ENCODE data around the gene TTYH3. TPM values are rescaled to one million over a fixed set of nuclear protein-coding genes. Genes with fewer than 3 reads are reported as not detected.
"Not testable (repeated sequence)": the region's sequence is repeated elsewhere in the genome, so short reads cannot be mapped to it uniquely, and the experiment has no call there.

TTYH3 gene
- total RNA-seq, 2 donors from 2014 or later: 145 to 152 TPM

DNA sequence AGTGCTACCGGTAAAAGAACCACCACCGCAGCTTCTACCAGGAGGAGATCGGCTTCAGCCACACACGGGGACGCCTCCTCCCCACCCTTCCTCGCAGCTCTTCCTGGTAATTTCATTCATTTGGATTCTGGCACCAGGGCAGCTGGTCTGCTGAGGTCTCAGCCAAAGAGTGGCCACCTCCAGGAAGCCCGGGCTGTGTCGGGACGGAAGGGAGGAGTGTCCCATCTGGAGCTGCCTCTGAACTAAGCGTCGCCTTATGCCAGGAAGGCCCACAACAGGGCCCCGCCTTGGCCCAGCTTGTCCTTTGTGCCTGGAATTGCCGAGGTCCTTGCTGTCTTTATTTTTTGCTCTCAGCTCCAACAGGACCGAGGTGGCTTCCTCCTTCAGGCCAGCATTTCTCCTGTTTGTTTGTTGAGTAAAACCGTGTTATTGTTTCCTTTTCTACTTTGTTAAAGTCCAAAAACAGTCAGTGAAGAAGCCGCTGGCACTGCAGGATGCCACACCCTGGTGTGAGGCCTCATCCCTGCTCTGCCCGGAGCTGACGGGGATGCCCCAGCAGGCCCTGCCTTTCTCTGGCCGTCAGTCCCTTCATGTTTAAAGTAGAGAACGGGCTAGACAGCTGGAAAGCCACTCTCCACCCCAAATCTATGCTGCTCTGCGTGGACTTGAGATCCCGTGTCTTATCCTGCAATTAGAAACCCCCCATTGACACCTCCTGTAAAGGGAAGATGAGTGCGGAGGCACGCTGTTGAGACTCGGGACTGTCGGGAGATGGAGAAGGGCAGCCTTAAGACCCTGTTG, 24.5 kb upstream of the TTYH3 start:
- no peak for TF ChIP-seq CTCF (conservative IDR thresholded peaks at IDR 0.05)
- no peaks in the 10 kb centered on the region for H3K9me3 ChIP-seq (ENCODE audit: control insufficient read depth, low read length)
- peak overlapping the region; percentile 47 for H3K27ac ChIP-seq (ENCODE audit: low read depth, low read length)
- H3K4me1 ChIP-seq (ENCODE audit: control insufficient read depth, insufficient read depth, low read length): peaks cover 12% of the 10 kb centered on the region
- no peak for DNase-seq
- Mint-ChIP-seq H3K4me1 (peaks cover 34% of the 10 kb centered on the region), H3K27me3 (ENCODE audit: insufficient read depth) (no peaks in the 10 kb centered on the region), H3K4me3 (no peak overlapping the region), H3K36me3 (ENCODE audit: low read depth) (no peaks in the 10 kb centered on the region), H3K9me3 (no peaks in the 10 kb centered on the region), H3K27ac (no peak overlapping the region)
- H3K9ac ChIP-seq (ENCODE audit: extremely low read depth, low read length, poor library complexity, severe bottlenecking): no peak overlapping the region
- no peaks in the 10 kb centered on the region for H3K27me3 ChIP-seq (ENCODE audit: control insufficient read depth, insufficient read depth, low read length, poor library complexity, severe bottlenecking)
- H3K36me3 ChIP-seq (ENCODE audit: control insufficient read depth, insufficient read depth, low read length): no peaks in the 10 kb centered on the region
- 82 to 84% methylated on average over 22 to 26 of the region's 26 CpGs for WGBS, 2 experiments (ENCODE audit: insufficient coverage in 1 of 2, insufficient read length in 1 of 2)
- no peak overlapping the region for H3K4me3 ChIP-seq (ENCODE audit: low read length)

GRCh38 chr7:2607923-2608904, 23.6 kb upstream of the TTYH3 start:
- H3K9ac ChIP-seq (ENCODE audit: extremely low read depth, low read length, poor library complexity, severe bottlenecking): no peak overlapping the region
- H3K9me3 Mint-ChIP-seq: no peaks in the 10 kb centered on the region
- peak overlapping the region; percentile 26 for H3K27ac ChIP-seq (ENCODE audit: low read depth, low read length)
- no peaks in the 10 kb centered on the region for H3K36me3 ChIP-seq (ENCODE audit: control insufficient read depth, insufficient read depth, low read length)
- no peaks in the 10 kb centered on the region for H3K36me3 Mint-ChIP-seq (ENCODE audit: low read depth)
- no peaks in the 10 kb centered on the region for H3K9me3 ChIP-seq (ENCODE audit: control insufficient read depth, low read length)
- H3K27ac Mint-ChIP-seq: no peak overlapping the region
- H3K4me1 Mint-ChIP-seq: peaks cover 40% of the 10 kb centered on the region
- no peak for TF ChIP-seq CTCF (conservative IDR thresholded peaks at IDR 0.05)
- no peak overlapping the region for H3K4me3 ChIP-seq (ENCODE audit: low read length)
- WGBS, 2 experiments (ENCODE audit: insufficient coverage in 1 of 2, insufficient read length in 1 of 2): 87 to 88% methylated on average over 29 to 37 of the region's 37 CpGs
- no peak for DNase-seq
- H3K4me1 ChIP-seq (ENCODE audit: control insufficient read depth, insufficient read depth, low read length): peaks cover 12% of the 10 kb centered on the region
- no peaks in the 10 kb centered on the region for H3K27me3 Mint-ChIP-seq (ENCODE audit: insufficient read depth)
- no peak overlapping the region for H3K4me3 Mint-ChIP-seq
- no peaks in the 10 kb centered on the region for H3K27me3 ChIP-seq (ENCODE audit: control insufficient read depth, insufficient read depth, low read length, poor library complexity, severe bottlenecking)

- no peaks in the 10 kb centered on the region for H3K27me3 ChIP-seq (ENCODE audit: control insufficient read depth, insufficient read depth, low read length, poor library complexity, severe bottlenecking)
- no peak overlapping the region for H3K27ac ChIP-seq (ENCODE audit: low read depth, low read length)
- Mint-ChIP-seq H3K36me3 (ENCODE audit: low read depth) (no peaks in the 10 kb centered on the region), H3K4me3 (no peak overlapping the region), H3K4me1 (peaks cover 44% of the 10 kb centered on the region), H3K27me3 (ENCODE audit: insufficient read depth) (no peaks in the 10 kb centered on the region), H3K27ac (no peak overlapping the region), H3K9me3 (no peaks in the 10 kb centered on the region)
- TF ChIP-seq CTCF (conservative IDR thresholded peaks at IDR 0.05): peak; percentile 72
- H3K36me3 ChIP-seq (ENCODE audit: control insufficient read depth, insufficient read depth, low read length): no peaks in the 10 kb centered on the region
- peaks cover 12% of the 10 kb centered on the region for H3K4me1 ChIP-seq (ENCODE audit: control insufficient read depth, insufficient read depth, low read length)
- WGBS, 2 experiments (ENCODE audit: insufficient coverage in 1 of 2, insufficient read length in 1 of 2): 86 to 94% methylated on average over 9 to 14 of the region's 14 CpGs
- no peak overlapping the region for H3K9ac ChIP-seq (ENCODE audit: extremely low read depth, low read length, poor library complexity, severe bottlenecking)
- no peak overlapping the region for H3K4me3 ChIP-seq (ENCODE audit: low read length)
- no peaks in the 10 kb centered on the region for H3K9me3 ChIP-seq (ENCODE audit: control insufficient read depth, low read length)
- peak; percentile 85 for DNase-seq
These were observed 22.8 kb upstream of the TTYH3 start for GRCh38 chr7:2608921-2609411.

- not testable (repeated sequence) for H3K27me3 Mint-ChIP-seq (ENCODE audit: insufficient read depth); H3K4me3 Mint-ChIP-seq; H3K9me3 Mint-ChIP-seq; H3K36me3 Mint-ChIP-seq (ENCODE audit: low read depth); H3K36me3 ChIP-seq (ENCODE audit: control insufficient read depth, insufficient read depth, low read length); H3K4me3 ChIP-seq (ENCODE audit: low read length); H3K27ac ChIP-seq (ENCODE audit: low read depth, low read length); H3K9me3 ChIP-seq (ENCODE audit: control insufficient read depth, low read length); DNase-seq; H3K9ac ChIP-seq (ENCODE audit: extremely low read depth, low read length, poor library complexity, severe bottlenecking); H3K27me3 ChIP-seq (ENCODE audit: control insufficient read depth, insufficient read depth, low read length, poor library complexity, severe bottlenecking)
- Mint-ChIP-seq H3K4me1 (peaks cover 44% of the 10 kb centered on the region), H3K27ac (peak overlapping the region; percentile 62)
- peaks cover 12% of the 10 kb centered on the region for H3K4me1 ChIP-seq (ENCODE audit: control insufficient read depth, insufficient read depth, low read length)
- WGBS, 2 experiments (ENCODE audit: insufficient coverage in 1 of 2, insufficient read length in 1 of 2): 92 to 93% methylated on average over 6 of the region's 6 CpGs
These were observed 22.1 kb upstream of the TTYH3 start for GRCh38 chr7:2609646-2610045.

Data from endodermal cell (in vitro differentiated cells).